NB4 (cell line): ENCODE data around the gene SPAG4.

Experiments used
- MAX ChIP-seq: IDR thresholded peaks from 2 replicates; pipeline ENCODE4 v1.6.1; 2011; ENCODE audit warnings: low read depth, low read length
- MYC ChIP-seq: IDR thresholded peaks from 2 replicates; pipeline ENCODE4 v1.6.1; 2011; ENCODE audit warnings: low read depth, low read length
- POLR2A ChIP-seq: IDR thresholded peaks from 2 replicates; pipeline ENCODE4 v1.6.1; 2011; ENCODE audit warnings: mild to moderate bottlenecking; ENCODE audit not compliant: insufficient read length; ENCODE audit errors: extremely low read depth
- TF ChIP-seq, protein P1 (sequence below): IDR thresholded peaks from one replicate; pipeline ENCODE4 v1.5.1; 2012; ENCODE audit warnings: low read depth, low read length

DNA sequence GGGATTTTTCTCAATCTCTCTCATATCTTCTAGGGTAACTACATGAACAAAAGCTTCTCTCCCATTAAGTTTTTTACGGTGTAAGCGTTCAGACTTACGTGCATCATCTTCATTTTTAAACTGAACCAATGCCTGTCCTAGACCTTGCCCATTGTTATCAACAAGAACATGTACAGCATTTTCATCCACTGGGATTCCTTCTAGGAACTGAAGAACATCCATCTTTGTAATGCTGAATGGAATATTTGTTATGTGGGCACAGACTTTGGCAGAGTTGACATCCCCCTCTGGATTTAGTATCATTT lies 37.8 kb downstream of the SPAG4 start:
- no peak for TF ChIP-seq POLR2A
- TF ChIP-seq MYC, result no peak
- TF ChIP-seq, protein P1, sequence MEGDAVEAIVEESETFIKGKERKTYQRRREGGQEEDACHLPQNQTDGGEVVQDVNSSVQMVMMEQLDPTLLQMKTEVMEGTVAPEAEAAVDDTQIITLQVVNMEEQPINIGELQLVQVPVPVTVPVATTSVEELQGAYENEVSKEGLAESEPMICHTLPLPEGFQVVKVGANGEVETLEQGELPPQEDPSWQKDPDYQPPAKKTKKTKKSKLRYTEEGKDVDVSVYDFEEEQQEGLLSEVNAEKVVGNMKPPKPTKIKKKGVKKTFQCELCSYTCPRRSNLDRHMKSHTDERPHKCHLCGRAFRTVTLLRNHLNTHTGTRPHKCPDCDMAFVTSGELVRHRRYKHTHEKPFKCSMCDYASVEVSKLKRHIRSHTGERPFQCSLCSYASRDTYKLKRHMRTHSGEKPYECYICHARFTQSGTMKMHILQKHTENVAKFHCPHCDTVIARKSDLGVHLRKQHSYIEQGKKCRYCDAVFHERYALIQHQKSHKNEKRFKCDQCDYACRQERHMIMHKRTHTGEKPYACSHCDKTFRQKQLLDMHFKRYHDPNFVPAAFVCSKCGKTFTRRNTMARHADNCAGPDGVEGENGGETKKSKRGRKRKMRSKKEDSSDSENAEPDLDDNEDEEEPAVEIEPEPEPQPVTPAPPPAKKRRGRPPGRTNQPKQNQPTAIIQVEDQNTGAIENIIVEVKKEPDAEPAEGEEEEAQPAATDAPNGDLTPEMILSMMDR, result no peak
- no peak for TF ChIP-seq MAX
